Activated CD4-positive, alpha-beta T cell treated with anti-CD3 and anti-CD28 coated beads, Interleukin-2, amount 50 U/mL, for 24 hours (primary cell): ENCODE measurements around the gene SPDYE3.
"Not testable (repeated sequence)": the region's sequence is repeated elsewhere in the genome, so short reads cannot be mapped to it uniquely, and the experiment has no call there.

ENCODE experiments used
- DNase-seq, 2 donors: peaks; one replicate each; pipeline ENCODE4 v3.0.0-alpha.2; 2020; ENCODE audit warnings: low read depth in 1 of 2, low spot score in 1 of 2

The SPDYE3 gene

DNA sequence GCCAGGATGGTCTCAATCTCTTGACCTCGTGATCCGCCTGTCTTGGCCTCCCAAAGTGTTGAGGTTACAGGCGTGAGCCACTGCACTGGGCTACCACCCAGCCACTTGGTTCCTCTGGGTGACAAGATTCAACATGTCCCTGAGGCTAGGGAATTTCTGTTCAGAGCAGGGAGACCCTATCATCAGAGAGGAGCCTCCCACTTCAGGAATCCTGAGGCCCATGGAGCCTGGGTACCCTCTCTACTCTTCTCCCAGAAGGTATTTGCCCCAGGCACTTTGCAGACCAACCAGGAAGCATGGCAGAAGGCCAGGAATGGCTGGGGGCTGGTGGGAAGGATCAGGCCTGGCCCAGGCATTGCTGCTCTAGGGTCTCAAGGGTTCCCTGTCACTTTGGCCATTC, 19.2 kb upstream of the SPDYE3 start:
- not testable (repeated sequence) for DNase-seq

DNA sequence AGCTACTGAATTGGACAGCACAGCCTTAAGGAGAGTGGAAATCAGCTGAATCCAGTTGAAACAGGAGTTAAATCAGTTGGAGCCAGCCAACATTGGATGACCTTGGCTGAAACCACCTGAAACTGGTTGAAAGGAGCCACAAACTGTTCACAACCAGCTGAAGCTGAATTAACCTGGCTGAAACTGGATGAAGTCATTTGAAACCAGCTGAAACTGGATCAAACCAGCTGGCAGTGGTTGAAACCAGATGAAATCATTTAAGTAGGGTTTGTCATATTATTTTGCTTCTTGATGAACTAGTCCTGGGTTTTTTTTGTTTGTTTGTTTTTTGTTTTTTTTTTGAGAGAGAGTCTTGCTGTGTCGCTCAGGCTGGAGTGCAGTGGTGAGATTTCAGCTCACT, 15.3 kb upstream of the SPDYE3 start:
- DNase-seq, result not testable (repeated sequence)

DNA sequence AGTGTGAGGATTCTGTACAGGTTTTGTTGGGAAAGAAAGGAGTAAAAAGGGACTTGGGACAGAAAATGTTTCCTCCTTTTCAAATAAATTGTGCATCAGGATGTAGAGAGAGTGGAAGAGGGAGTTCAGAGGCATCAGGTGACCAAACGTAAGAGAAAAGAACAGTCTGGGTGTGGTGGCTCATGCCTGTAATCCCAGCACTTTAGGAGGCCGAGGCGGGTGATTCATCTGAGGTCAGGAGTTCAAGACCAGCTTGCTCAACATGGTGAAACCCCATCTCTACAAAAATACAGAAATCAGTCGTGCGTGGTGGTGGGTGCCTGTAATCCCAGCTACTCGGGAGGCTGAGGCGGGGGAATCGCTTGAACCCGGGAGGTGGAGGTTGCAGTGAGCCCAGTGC, 12.2 kb upstream of the SPDYE3 start:
- DNase-seq, result not testable (repeated sequence)

DNA sequence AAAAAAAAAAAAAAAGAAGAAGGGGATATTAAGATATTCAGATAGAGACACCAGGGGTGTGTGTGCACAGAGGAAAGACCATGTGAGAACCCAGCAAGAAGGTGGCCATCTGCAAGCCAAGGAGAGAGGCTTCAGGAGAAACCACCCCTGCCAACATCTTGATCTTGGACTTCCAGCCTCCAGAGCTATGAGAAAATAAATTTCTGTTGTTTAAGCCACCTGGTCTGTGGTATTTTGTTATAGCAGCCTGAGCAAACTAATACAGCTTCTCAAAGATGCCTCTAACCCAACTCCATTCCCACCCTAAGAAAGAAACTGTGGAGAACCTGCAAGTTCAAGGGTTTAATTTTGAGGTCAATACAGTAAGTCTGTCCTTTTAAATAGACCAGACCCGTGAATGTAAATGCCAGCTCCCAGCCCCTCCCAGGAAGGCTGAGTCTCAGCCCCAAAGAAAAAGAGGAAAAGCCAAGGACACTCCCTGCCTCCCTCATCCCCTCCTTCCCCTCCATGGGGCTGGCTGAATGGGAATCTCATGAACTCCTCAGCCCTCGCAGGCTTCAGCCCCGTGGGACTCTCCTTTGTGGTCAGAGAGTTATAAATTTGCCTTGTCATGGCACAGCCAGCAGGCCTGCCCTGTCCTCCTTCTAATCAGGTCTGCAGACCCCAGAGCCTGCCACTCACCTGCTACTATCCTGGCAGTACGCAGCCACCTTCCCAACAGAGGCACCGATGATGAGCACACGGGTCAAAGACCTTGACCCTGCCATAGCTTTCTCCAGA, 9.5 kb upstream of the SPDYE3 start:
- DNase-seq, result not testable (repeated sequence)

DNA sequence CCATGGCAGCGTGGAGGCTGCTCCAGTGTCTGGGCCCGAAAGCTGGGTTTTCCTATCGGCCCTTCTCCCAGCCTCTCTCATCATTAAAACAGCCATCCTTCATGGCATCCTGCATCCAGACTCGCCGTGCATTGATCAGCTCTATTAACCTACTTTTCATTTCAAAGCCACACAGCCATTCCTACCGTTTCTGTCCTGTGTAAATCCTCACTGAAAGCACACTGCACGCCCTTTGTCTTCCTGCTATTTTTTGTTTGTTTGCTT, 8.9 kb upstream of the SPDYE3 start:
- DNase-seq, result not testable (repeated sequence)

DNA sequence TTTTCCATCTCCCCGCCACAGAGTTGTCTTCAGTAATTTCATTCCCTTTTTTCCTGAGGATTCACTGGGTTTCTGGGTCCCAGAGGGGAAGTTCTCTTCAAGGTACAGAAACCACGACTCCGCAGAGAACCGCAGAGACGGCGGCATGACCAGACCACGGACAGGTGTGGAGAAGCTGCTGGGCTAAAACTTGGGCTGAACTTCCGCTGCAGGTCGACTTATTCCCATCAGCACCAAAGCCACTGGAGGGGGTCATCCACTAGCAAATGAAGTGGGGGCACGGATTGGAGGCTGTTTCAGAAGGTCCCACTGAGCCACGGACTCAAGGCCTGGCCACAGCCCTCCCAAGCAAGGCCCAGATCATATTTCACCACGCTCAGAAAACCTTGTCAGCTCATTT, 3.0 kb upstream of the SPDYE3 start:
- not testable (repeated sequence) for DNase-seq

DNA sequence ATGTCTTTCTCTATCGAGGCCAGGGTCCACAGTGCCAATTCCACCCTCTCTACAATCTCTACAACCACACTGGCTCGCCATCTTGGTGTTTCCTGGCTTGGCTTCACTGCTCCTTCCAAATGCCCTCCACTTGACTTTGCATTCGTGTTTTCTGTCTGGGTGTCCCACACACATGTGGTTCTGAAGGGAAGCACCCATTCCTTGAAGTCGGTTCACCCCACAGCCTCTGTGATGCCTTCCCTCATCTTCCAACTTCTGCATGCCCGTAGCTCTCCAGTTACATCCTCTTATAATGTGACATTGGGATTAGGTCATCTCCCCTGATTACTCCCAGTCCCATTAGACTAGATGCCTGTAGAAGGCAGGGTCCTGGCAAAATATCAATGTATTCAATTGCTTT, 10.8 kb downstream of the SPDYE3 start:
- not testable (repeated sequence) for DNase-seq

DNA sequence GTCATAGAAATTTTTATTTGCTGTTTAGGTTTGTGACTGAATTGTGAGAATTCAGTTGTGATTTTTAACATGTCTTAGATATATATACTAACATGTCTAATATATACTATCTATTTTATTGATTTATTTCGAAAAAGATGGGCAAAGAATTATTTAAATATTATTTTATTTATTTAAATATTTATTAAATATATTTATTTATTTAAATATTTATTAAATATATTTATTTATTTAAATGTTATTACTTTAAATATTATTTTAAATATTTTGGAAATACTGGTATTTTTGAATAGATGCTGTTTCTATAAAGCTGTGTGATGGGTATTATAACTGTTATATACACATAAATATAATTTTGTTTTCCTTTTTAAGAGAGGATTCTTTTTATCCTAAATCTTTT, 14.1 kb downstream of the SPDYE3 start:
- DNase-seq, result not testable (repeated sequence)

DNA sequence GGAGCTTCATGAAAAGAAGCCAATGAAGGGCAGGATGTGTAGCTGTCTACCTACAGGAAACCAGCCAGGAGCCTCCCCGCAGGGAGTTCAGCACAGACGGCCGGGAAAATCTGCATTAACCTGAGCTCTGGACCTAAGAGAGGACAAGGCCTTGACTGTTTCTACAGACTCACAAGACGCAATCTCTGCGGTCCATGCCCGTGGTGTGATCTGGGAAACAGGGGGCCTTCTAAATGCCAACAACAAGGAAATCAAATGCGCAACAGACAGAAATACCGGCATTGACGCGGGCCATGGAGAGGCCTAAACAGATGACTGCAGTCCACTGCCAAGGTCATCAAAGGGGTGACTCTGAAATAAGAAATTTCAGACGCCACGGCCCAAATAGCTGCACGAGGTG, 16.7 kb downstream of the SPDYE3 start:
- DNase-seq, result not testable (repeated sequence)

DNA sequence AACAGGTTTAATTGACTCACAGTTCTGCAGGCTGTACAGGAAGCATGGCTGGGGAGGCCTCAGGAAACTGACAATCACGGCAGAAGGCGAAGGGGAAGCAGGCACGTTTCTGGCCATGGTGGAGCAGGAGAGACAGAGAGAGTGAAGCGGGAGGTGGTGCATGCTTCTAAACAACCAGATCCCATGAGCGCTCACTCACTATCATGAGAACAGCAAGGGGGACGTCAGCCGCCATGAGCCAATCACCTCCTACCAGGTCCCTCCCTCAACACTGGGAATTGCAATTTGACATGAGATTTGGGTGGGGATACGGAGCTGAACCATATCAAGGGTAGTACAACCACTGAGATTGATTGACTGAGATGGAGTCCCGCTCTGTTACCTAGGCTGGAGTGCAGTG, 18.2 kb downstream of the SPDYE3 start:
- DNase-seq, result not testable (repeated sequence)

DNA sequence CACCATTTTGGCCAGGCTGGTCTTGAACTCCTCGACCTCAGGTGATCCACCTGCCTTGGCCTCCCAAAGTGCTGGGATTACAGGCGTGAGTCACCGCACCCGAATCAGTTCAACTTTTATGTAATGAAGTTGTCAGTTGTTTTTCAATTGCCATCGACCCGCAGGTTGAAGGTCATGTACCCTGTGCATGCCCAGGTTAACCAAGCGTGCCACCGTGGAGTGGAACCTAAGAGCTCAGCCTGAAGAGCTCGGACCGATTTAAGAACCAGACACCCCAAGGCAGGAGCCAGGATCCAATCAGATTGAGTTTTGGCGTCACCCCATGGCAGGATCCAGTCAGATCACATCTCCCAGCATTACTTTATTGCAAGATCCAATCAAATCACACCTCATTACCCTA, 19.4 kb downstream of the SPDYE3 start:
- not testable (repeated sequence) for DNase-seq

DNA sequence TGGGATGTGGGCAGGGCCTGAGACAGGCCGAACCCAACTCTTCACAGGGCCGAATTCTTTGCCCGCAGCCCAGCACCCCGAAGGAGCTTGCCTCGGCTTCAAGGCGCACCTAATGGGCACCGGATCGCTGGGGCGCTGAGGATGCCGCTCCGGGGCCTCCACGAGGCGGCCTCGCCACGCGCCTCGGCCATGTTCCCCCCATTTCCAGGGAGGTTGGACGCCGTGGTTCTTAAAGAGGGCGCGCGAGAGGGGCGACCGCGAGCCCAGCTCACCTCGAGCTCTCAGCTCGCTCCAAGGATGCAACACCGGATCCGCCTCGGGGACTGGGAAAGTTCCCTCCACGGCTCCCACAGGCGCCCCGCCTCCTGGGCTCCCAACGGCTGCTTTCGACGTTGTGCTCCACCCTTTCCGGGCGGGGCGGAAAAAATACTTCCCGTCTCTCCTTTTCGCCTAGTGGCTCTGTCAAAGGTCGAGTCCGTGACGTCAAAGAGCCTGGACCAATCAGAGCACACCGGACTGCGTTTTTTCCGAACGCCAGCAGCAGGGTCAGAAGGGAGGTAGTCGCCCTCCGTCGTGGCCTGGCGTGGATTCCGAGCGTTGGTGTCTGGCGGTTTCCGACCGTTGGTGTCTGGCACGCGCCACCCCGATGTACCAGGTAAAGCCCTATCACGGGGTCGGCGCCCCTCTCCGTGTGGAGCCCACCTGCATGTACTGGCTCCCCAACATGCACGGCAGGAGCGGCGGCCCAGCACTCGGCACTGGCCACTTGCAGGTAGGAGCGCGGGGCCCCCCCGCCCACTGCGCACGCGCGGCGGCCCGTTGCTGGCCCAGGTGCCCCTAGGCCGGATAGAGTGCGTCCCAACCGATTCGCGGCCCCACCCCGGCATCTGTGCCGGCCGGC, 28.3 kb downstream of the SPDYE3 start:
- DNase-seq, result peak; percentile 62 to 80

DNA sequence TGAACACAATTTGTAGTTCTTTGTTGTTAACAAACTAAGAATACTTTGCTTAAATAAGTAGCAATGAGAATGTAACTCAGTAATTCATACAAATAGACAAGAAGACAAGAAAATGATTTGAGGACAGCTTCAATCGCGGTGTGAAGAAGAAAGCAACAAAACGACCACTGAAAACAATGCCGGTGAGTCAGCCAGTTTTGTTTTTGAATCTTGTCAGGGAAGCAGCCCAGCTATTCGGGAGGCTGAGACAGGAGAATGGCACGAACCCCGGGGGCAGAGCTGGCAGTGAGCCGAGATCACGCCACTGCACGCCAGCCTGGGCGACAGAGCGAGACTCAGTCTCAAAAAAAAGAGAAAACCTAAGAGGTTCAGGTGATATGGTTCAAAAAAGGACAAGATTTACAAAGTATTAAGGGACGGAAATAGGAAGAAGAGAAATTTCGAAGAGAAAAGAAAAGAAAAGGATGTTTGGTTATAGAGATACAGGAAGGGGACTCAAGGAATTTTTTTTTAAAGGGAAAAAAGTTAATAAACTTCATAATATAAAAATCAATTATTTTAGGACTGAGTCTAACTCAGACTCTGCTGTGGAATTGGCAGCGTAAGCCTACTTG, 30.7 kb downstream of the SPDYE3 start:
- DNase-seq, result not testable (repeated sequence)

DNA sequence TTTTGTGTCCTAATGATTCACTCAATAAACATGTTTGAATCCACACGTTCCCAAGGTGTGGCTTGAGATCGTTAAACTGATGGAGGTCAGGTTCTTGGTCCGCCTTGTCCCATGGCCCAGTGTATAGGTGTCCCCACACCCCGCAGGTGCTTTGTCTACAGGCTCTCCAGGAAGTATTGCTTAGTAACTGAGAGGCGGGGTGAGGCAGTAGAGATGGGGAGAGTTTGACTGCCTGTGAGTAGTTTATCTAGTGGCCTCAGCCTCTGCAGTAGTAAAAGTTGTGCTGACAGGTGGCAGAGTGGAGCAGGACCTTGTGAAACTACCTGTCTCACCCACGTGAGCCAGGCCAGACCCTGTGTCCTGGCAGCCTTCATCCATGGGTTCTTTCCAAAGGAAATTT, 33.8 kb downstream of the SPDYE3 start:
- not testable (repeated sequence) for DNase-seq

DNA sequence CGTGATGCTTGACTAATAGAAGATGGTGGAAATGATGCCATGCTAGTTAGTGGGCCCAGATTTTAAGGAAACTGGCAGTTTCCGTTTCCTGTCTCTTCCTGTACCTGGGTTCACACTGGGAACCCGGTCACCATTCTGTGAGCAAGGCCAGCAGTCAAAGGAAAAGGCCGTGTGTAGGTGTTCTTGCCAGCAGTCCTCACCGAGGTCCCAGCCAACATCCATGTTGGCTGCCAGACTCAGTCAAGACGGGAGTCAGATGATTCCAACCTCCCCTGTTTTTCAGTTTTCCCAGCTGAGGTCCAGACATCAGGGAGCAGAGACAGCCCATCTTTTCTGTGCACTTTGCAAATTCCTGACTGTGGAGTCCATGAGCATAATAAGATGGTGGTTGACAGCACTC, 35.3 kb downstream of the SPDYE3 start:
- DNase-seq, result no peak

DNA sequence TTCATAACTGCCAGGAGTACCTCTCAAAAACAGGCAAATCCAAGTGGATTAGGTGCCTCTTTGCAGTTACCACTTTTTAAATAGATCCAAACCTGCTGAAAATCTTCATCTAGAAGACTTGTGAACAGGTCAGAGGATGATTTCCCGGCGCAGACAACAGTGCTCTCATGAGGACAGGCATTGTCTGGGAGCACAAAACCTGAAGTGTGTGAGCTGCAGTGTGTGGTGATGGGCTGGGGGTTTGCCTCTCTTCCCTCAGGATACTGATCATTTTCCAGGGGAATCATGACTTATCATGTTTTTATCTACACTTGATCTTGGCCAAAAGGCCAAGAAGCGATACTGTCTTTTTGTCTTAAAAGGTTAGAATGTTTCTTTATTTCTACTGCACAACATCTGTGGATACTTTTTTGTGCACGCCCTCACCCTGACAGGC, 36.6 kb downstream of the SPDYE3 start:
- DNase-seq, result not testable (repeated sequence)

DNA sequence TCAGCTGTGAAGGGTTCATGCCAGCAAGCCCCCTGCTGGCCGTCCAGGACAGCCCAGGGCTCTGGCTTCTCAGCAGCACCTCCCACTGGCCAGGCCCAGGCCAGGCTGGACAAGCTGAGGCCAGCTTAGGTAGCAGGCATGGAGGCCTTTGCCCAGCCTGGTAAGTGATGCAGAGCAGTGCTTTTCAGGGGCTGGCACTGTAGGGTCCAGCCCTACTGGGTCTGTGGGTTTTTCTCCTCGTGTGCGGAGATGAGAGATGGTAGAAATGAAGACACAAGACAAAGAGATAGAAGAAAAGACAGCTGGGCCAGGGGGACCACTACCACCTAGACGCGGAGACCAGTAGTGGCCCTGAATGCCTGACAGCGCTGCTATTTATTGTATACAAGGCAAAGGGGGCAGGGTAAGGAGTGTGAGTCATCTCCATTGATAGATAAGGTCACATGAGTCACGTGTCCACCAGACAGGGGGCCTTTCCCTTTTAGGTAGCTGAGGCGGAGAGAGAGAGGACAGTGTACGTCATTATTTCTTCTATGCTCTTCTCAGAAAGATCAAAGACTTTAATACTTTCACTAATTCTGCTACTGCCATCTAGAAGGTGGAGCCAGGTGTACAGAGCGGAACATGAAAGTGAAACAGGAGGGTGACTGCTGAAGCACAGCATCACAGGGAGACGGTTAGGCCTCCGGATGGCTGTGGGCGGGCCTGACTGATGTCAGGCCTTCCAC, 37.2 kb downstream of the SPDYE3 start:
- peak; percentile 32 to 86 for DNase-seq

DNA sequence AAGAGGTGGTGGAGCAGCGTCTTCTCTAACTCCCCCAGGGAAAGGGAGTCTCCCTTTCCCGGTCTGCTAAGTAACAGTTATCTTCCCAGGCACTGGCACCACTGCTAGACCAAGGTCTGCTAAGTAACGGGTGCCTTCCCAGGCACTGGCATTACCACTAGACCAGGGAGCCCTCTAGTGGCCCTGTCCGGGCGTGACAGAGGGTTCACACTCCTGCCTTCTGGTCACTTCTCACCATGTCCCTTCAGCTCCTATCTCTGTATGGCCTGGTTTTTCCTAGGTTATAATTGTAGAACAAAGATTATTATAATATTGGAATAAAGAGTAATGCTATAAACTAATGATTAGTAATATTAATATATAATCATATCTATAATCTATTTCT, 37.8 kb downstream of the SPDYE3 start:
- peak in 1 of 2 donors; percentile 47 for DNase-seq

DNA sequence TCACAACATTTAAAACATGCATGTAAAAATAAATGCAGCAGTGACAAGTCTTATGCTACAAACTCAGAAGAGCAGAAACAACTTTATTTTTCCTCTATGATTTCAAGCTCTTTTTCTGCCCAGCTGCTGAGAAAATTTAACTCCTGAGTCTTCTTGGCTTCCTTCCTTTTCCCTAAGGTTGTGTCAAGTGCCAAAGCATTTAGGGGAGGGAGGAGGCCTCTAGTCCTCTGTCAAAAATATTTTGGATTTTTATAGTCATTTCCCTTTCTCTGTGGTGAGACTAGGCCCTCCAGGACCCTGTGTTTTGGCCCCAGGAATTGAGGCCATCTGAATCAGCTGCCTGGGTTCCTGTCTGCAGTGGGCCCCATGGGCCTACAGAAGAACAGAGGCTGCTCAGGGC, 39.4 kb downstream of the SPDYE3 start:
- no peak for DNase-seq

DNA sequence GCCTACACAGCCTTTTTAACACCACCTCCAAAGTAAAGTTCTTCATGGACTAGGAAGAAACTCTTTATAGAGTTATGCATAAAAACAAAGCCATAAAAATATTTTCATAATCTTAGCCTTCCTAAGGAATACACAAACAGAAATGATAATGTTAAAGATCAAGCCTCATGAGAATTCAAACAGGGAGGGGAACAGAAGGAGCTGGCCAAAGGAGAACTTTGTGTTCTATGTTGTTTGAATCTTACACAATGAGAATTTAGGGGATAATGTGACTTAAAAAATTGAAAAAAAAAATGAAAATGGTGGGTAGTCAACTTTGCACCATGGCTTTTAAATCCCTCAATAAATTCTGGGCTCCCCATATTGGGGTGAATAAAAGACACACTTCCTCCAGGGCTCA, 41.3 kb downstream of the SPDYE3 start:
- no peak for DNase-seq

DNA sequence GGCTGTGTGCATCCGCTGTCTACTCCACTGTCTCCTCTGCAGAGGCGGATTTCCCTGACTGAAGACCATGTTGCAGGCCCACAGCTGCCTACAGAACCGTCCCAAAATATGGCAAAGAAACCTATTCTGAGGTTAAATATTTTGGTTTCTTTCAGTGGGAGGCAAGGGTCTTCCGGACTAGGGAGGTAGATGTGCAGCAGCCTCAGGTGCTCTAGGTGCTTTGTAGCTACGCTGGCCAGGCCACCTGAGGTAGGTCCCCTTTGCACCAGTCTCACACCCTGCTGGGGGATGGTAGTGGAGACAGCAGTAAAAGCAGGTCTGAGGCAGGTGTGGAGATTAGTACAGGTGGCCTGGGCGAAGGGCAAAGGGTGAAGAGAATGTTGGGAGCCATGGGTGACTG, 42.3 kb downstream of the SPDYE3 start:
- no peak for DNase-seq
